ENCODE measurements around the gene ACVR2B.

ACVR2B gene

DNA sequence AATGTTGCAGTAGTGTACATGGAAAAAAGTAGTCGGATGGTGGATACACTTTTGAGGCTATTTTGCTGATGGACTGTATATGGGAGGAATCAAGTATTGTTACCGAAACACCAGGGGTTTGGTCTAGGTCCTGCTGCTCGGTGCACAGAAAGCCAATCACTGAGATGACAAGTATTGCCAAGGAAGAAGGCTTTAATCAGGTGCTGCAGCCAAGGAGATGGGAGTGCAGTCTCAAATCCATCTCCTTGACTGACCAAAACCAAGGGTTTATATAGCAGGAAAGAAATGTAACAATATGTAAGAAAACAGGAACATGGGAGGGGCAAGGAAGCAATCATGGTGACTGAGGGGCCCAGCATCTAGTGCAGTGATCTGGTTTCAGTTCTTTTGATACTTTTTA lies 2.8 kb upstream of the ACVR2B start:
- Mint-ChIP-seq H3K4me3 (no peak overlapping the region), H3K27ac (no peak overlapping the region), H3K27me3 (peaks cover 10 to 16% of the 10 kb centered on the region in 2 donors), H3K4me1 (ENCODE audit: low read depth in 2 of 2) (peaks cover 11 to 14% of the 10 kb centered on the region in 2 donors), H3K9me3 (no peaks in the 10 kb centered on the region), H3K36me3 (ENCODE audit: insufficient read depth) (peaks cover 7% of the 10 kb centered on the region)
- no peak for DNase-seq
- no peak for ATAC-seq (replicated peaks)

DNA sequence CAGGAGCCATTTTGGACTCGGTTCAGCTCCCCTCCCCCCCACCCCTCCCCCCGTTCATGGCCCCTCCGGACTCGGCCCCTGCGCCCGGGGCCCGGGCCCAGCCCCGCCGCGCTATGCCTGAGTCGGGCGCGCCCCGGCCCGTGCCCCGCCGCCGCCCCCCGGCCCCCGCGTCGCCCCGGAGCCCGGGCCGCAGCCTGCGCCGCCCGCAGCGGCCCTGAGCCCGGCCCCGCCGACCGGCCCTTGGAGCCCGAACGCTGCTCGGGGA lies 155 bp downstream of the ACVR2B start:
- Mint-ChIP-seq H3K27ac (no peak overlapping the region), H3K27me3 (peaks cover 0 to 10% of the 10 kb centered on the region in 2 donors), H3K36me3 (ENCODE audit: insufficient read depth) (peaks cover 7% of the 10 kb centered on the region), H3K4me3 (peak overlapping the region; percentile 86 to 88), H3K9me3 (no peaks in the 10 kb centered on the region), H3K4me1 (ENCODE audit: low read depth in 2 of 2) (peaks cover 11 to 14% of the 10 kb centered on the region in 2 donors)
- no peak for ATAC-seq (replicated peaks)
- no peak for DNase-seq

DNA sequence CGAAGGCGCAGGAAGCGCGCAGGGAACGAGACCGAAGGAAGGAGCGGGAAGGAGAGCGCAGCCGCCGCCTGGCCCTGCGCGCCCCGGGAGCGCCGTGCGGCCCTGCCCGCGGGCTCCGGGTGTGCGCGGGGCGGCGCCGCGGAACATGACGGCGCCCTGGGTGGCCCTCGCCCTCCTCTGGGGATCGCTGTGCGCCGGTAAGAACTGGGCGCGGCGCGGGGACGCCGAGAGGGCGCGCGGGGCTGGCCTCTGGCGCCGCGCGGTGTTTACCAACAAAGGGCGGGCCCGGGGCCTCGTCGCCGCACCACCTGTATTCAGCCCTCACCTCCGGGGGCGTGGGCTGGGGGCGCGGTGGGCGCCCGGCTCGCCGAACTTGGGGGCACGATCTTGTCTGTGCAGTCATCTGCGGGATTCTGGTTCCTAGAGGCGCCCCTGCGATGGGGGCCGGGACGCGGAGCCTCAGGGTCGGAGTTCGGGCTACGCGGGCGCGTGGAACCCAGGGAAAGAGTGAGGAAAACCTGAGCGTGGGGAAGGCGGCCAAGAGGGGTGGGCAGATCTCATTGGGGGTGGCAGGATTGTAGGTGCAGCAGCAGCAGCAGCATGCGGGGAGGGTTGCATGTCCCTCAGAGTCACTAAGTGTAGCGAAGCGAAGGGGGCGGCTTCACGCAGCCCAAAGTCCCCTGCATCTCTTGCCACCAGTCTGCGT lies 641 bp downstream of the ACVR2B start:
- Mint-ChIP-seq H3K4me1 (ENCODE audit: low read depth in 2 of 2) (peaks cover 11 to 14% of the 10 kb centered on the region in 2 donors), H3K4me3 (peak overlapping the region; percentile 86 to 88), H3K9me3 (no peaks in the 10 kb centered on the region), H3K27ac (peak overlapping the region; percentile 5 to 62), H3K27me3 (peaks cover 0 to 10% of the 10 kb centered on the region in 2 donors), H3K36me3 (ENCODE audit: insufficient read depth) (peaks cover 7% of the 10 kb centered on the region)
- ATAC-seq (replicated peaks), result peak; percentile 79
- DNase-seq, result peak in 2 of 3 experiments; percentile 21 to 22

DNA sequence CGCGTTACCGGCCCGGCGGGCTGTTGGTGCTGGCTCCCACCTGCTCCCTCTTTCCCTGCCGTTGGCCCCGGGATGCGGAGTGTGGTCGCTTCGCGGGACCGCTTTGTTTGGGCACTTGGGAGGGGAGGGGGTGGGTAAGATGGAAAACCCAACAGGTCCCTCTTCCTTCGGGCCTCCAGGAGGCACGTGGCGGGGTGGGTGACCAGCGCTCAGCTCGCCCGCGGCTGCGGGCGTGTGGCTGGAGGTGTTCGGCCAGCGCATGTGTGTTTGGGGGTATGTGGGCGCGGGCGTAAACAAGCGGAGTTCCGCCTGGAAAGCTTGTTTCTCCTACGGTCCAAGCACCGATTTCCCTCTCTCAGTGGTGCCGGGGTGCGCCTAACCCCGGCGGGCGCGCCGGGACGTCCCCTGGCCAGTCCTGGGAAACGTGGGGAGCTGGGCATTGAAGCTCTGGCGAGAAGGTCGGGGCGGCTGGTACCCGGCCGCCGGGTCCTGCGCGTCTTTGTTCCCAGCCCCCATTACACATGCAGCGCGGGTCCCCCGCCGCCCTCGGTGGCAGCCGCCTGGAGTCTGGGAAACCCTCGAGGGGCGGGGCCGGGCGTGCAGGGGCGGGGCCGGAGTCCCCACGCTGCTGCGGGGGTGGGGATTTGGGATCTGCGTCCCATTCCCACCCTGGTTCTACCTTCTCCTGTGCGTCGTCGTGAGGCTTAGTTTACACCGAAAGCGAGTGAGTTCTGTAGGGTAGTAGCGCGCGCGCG lies 1.4 kb downstream of the ACVR2B start:
- H3K27ac Mint-ChIP-seq, result peak overlapping the region; percentile 5 to 62
- ATAC-seq (replicated peaks) (peak; percentile 35), DNase-seq (peak in 2 of 3 experiments; percentile 18 to 19)
- H3K4me1 Mint-ChIP-seq (ENCODE audit: low read depth in 2 of 2), result peaks cover 11 to 14% of the 10 kb centered on the region in 2 donors
- H3K27me3 Mint-ChIP-seq, result peaks cover 0 to 10% of the 10 kb centered on the region in 2 donors
- H3K36me3 Mint-ChIP-seq (ENCODE audit: insufficient read depth), result peaks cover 7% of the 10 kb centered on the region
- H3K4me3 Mint-ChIP-seq, result peak overlapping the region; percentile 86 to 88
- H3K9me3 Mint-ChIP-seq, result no peaks in the 10 kb centered on the region

DNA sequence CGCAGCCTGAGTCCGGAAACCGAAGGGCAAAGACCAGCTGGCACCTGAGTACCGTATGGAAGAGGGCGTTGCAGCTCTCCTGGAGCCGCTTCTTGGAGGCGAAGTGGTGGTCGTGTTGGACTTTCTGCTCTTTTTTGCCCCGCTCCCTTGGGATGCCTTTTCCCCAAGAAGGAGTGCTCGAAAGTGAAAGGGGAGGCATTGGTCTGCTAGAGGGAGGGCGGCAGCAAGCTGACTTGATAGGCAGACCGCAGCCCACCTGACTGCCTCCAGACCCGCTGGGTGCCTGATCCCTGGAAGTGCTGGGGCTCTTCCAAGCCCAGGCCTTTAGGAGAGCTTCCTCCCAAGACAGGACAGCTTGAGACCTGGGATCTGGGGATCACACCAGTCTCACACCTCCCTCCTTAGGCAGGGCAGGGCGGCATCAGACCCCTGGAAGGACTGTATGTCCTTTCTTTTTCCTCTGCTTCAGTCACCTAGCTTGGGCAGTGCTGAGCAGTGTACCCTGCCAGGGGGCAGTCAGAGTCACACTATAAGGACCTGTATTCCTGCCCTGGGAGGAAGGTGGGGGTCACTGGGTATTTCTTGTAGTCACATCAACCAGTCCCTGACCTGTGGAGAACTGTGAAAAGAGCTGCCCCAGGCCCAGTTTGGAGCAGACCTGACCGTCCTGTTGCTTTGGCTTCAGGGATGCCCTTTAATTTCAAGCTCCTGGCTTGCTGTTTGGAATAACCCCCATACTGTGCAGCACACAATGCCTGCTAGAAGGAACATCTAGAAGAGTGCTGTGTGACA lies 2.1 kb downstream of the ACVR2B start:
- Mint-ChIP-seq H3K36me3 (ENCODE audit: insufficient read depth) (peaks cover 7% of the 10 kb centered on the region), H3K4me1 (ENCODE audit: low read depth in 2 of 2) (peaks cover 11 to 17% of the 10 kb centered on the region in 2 donors), H3K9me3 (no peaks in the 10 kb centered on the region), H3K27me3 (peaks cover 0 to 10% of the 10 kb centered on the region in 2 donors), H3K27ac (no peak overlapping the region), H3K4me3 (peak overlapping the region; percentile 86 to 88)
- ATAC-seq (replicated peaks) (no peak), DNase-seq (no peak)

DNA sequence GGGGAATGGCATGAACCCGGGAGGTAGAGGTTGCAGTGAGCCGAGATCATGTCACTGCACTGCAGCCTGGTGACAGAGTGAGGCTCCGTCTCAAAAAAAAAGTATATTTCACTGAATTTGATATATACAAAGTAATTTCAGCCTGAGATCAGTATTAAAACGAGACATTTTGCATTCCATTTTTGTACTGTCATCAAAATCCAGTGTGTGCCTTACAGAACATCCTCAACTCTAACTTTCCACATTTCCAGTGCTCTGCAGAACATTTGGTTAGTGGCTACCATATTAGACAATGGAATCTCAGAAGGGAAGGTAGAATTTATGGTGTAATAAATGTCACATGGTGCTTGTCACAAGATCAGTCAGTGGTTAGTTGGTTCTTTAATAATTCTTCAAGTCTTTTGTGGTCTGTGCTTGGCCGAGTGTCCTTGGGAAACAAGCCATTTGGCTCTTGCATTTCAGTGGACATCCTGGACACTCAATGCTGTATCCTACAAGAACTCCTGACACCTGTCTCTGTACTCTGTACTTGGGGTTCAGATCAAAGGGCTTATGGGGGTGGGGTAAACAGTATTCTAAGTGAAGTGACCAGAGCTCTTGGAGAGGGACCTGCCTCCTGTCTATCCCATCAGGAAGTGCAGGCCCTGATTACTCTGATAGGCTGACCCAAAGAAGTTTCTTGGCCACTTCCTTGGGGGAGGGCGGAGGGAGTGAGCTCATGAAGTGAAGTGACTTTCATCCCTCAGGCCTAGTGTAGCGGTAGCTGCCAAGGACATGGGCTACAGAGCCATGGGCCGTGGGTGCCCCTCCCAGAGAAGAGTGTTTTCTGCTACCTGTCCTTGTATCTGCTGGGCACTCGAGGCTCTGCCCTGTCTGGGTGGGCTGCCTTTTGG lies 3.7 kb downstream of the ACVR2B start:
- Mint-ChIP-seq H3K4me3 (no peak overlapping the region), H3K4me1 (ENCODE audit: low read depth in 2 of 2) (peaks cover 11 to 17% of the 10 kb centered on the region in 2 donors), H3K9me3 (no peaks in the 10 kb centered on the region), H3K27me3 (peaks cover 0 to 6% of the 10 kb centered on the region in 2 donors), H3K36me3 (ENCODE audit: insufficient read depth) (peaks cover 7% of the 10 kb centered on the region), H3K27ac (no peak overlapping the region)
- ATAC-seq (replicated peaks) (no peak), DNase-seq (no peak)

DNA sequence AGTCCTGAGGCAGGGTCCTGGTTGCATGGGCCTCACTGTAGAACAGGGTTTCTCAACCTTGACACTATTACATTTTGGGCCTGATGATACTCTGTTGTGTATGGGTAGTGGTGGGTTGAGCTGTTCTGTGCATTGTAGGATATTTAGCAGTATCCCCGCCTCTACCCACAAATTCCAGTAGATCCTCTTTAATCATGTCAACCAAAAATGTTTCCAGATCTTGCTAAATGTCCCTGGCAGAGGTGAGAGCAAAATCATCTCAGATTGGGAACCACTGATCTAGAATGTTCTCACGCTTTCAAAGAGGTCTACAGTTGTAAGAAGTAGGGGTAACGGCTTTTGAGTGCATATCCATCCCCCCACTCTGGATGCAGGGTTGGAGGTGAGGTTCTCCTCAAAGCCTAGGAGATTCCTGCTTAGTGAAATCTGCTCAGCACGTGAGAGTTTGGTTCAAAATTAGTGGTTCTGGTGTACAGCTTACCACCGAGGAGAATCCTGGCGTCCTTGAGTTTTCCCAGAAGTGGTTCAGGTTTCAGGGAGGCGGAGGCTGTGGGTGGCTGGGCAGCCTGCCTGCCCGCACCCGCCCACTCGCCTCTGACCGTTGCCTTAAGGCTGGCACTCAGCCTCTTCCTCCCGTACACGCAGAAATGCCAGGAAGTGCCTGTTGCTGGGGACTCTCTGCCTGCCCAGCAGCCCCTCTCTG lies 5.3 kb downstream of the ACVR2B start:
- ATAC-seq (replicated peaks) (no peak), DNase-seq (no peak)
- Mint-ChIP-seq H3K4me1 (ENCODE audit: low read depth in 2 of 2) (peaks cover 4 to 10% of the 10 kb centered on the region in 2 donors), H3K4me3 (no peak overlapping the region), H3K27ac (peak overlapping the region in 1 of 2 donors; percentile 32), H3K27me3 (no peaks in the 10 kb centered on the region), H3K9me3 (no peaks in the 10 kb centered on the region), H3K36me3 (ENCODE audit: insufficient read depth) (peaks cover 2% of the 10 kb centered on the region)

DNA sequence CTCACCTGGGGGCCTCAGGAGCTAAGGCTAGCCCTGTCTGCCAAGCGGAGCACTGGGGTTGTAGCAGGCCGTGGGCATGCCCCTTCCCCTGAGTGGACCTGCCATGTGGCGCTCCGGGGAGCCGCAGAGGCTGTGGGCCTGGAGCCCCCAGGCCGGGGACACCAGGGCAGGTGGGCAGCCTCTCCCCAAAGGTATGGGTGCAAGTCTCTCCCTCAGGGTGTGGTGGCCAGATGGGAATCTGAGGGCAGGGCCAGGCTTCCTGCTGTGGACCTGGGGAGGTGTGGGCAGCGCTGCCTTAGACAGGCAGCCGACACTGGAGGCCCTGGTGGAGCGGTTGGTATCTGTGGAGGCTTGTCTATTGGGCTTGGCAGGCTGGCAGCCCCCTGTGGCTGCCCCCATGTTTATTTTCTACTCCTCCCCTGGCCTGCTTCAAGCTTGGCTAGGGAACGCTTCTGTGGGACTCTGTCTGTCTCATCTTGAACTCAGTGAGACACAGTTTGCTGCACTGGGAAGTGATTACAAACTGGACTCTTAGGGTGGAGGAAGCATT lies 5.9 kb downstream of the ACVR2B start:
- H3K27ac Mint-ChIP-seq, result no peak overlapping the region
- no peak overlapping the region for H3K4me3 Mint-ChIP-seq
- DNase-seq (no peak), ATAC-seq (replicated peaks) (no peak)
- no peaks in the 10 kb centered on the region for H3K9me3 Mint-ChIP-seq
- H3K4me1 Mint-ChIP-seq (ENCODE audit: low read depth in 2 of 2), result peaks cover under 1 to 8% of the 10 kb centered on the region in 2 donors
- H3K36me3 Mint-ChIP-seq (ENCODE audit: insufficient read depth), result peaks cover 2% of the 10 kb centered on the region
- H3K27me3 Mint-ChIP-seq, result no peaks in the 10 kb centered on the region

DNA sequence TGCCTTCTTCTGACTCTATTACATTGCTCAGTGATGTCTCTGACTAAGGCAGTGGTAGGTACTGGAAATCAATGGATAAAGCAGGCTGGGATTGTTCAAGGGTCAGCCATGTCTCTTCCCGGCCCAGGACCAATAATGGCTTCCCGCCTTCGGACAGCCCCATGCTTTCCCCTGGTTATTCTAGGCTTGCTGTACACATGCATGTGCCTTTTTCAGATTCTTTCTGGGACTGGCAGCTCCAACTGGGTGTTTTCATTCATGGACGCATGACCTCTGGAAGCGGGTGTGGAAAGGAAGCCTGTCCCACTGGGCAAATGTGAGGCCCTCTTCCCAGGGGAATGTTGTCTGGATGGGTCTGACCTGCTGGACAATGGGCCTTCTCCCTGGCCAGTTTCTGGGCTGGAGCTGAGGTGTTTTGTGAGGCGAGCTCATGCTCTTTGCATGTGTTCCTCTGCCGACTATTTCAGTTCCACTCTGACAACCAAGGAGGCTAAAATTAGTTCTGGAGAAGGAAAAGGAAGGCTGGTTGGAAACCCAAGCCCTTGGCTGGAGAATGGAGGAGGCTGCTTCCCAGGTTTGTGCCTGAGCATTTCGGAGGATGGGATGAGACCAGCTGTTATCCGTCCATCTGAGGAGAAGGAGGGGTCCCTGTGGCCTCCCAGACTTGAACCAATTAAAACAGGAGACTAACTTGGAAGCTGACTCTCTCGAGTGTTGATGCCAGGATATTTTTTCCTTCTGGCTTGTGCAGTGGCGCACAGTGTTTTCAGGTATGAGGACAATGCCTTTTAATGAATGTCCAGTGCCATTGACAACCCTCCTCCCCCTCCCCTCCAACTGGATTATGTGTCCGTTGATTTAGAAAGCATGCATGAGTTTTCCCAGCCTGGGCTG lies 6.9 kb downstream of the ACVR2B start:
- ATAC-seq (replicated peaks) (no peak), DNase-seq (no peak)
- Mint-ChIP-seq H3K27ac (no peak overlapping the region), H3K36me3 (ENCODE audit: insufficient read depth) (no peaks in the 10 kb centered on the region), H3K4me3 (no peak overlapping the region), H3K9me3 (no peaks in the 10 kb centered on the region), H3K27me3 (no peaks in the 10 kb centered on the region), H3K4me1 (ENCODE audit: low read depth in 2 of 2) (peaks cover 0 to 5% of the 10 kb centered on the region in 2 donors)

DNA sequence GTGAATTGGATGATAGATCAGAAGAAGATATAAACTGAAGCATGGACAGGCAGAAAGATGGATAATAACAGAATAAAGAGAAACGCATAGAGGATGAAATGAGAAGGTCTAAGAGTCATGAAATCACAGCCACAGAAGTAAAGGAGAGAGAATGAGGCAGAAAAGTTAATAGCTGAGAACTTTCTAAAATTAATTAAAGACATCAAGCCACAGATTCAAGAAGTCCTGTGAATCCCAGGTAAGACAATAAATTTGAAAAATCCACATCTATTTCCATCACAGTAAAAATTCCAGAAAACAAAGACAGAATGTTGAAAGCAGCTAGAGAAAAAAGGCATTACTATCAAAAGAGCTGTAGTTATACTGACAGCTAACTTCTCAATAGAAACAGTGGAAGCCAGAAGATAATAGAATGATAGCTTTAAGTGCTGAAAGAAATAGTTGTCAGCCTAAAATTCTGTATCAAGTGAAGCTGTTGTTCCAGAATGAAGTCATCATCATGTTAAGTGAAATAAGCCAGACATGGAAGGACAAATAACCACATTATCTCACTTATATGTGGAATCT lies 12.0 kb downstream of the ACVR2B start:
- no peak overlapping the region for H3K27ac Mint-ChIP-seq
- no peaks in the 10 kb centered on the region for H3K27me3 Mint-ChIP-seq
- peaks cover 0 to 1% of the 10 kb centered on the region in 2 donors for H3K4me1 Mint-ChIP-seq (ENCODE audit: low read depth in 2 of 2)
- no peaks in the 10 kb centered on the region for H3K36me3 Mint-ChIP-seq (ENCODE audit: insufficient read depth)
- DNase-seq (no peak), ATAC-seq (replicated peaks) (no peak)
- H3K4me3 Mint-ChIP-seq, result no peak overlapping the region
- peaks cover 0 to 5% of the 10 kb centered on the region in 2 donors for H3K9me3 Mint-ChIP-seq

DNA sequence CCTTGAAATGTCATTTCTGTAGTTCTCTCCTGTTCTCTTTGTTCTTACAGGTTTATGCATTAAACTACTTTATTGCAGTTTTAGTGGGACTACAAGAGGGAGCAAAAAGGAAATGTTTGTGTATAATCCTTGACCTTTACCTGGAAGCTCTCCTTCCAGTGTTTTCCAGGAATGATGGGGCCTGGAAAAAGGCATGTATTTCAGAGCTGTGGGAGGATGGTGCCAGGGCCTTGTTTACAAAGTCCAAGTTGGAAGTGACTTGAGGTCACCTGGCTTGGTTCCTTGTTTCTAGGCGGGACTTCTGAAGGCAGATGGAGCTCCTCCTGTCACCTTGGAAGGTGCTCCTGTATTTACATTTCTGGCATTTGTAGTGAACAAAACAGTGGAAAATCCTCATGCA lies 15.1 kb downstream of the ACVR2B start:
- Mint-ChIP-seq H3K4me1 (ENCODE audit: low read depth in 2 of 2) (peaks cover 0 to 15% of the 10 kb centered on the region in 2 donors), H3K4me3 (no peak overlapping the region), H3K27me3 (no peaks in the 10 kb centered on the region), H3K27ac (no peak overlapping the region), H3K36me3 (ENCODE audit: insufficient read depth) (no peaks in the 10 kb centered on the region), H3K9me3 (peaks cover 0 to 5% of the 10 kb centered on the region in 2 donors)
- DNase-seq, result no peak
- no peak for ATAC-seq (replicated peaks)

Data from effector memory CD8-positive, alpha-beta T cell (primary cell).